Measurements from ENCODE around the gene FBXW10B. TPM values are rescaled to one million over a fixed set of nuclear protein-coding genes. Genes with fewer than 3 reads are reported as not detected.
"Not testable (repeated sequence)": the region's sequence is repeated elsewhere in the genome, so short reads cannot be mapped to it uniquely, and the experiment has no call there.

Gene FBXW10B, protein sequence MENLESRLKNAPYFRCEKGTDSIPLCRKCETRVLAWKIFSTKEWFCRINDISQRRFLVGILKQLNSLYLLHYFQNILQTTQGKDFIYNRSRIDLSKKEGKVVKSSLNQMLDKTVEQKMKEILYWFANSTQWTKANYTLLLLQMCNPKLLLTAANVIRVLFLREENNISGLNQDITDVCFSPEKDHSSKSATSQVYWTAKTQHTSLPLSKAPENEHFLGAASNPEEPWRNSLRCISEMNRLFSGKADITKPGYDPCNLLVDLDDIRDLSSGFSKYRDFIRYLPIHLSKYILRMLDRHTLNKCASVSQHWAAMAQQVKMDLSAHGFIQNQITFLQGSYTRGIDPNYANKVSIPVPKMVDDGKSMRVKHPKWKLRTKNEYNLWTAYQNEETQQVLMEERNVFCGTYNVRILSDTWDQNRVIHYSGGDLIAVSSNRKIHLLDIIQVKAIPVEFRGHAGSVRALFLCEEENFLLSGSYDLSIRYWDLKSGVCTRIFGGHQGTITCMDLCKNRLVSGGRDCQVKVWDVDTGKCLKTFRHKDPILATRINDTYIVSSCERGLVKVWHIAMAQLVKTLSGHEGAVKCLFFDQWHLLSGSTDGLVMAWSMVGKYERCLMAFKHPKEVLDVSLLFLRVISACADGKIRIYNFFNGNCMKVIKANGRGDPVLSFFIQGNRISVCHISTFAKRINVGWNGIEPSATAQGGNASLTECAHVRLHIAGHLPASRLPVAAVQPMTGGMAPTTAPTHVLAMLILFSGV
- 0.27 TPM in 1 of 2 replicates, not detected in the other for total RNA-seq (ENCODE audit: low replicate concordance)

DNA sequence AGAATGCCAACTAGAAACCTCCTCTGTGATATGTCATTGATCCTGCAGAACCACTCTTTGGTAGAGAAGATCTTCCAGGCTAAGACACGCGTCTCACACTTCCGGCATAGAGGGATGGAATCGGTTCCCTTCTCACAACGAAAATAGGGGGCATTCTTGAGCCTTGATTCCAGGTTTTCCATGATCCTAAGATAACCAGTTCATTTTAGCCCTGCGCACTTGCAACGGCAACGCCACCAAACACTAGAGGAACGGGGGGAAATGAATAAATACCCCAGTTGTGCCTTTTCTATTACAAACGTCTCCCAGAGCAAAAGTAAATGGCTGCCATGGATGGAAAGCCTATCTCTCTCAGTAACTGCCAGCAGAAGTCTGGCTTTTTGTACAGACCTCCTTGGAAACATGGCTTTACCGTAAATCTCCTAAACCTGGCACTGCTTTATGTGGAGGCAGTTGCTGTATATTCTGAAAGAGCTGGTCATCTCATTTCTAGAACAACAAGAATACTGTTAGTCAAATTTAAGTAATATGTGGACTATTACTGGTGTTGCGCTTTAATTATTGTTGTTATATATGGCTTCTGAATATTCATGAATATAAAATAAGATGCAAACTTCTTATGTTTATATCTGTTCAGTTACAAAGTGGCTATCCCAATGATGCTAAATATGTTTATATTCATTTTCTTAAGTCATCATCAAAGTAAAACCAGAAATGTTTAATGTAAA, at the start of gene FBXW10B:
Gene FBXW10B, minus strand, starts transcription at position 374 of the 728 bp plus-strand sequence. Its CDS starts 192 bp downstream, at position 182.
- not testable (repeated sequence) for H3K4me3 ChIP-seq (ENCODE audit: low read depth, low read length)

GRCh38 chr17:15663691-15664090, 44.2 kb upstream of the FBXW10B start:
- DNase-seq (ENCODE audit: low read depth) = no peak
- H3K4me3 ChIP-seq (ENCODE audit: low read depth, low read length) = no peak overlapping the region
- TF ChIP-seq, protein P1, sequence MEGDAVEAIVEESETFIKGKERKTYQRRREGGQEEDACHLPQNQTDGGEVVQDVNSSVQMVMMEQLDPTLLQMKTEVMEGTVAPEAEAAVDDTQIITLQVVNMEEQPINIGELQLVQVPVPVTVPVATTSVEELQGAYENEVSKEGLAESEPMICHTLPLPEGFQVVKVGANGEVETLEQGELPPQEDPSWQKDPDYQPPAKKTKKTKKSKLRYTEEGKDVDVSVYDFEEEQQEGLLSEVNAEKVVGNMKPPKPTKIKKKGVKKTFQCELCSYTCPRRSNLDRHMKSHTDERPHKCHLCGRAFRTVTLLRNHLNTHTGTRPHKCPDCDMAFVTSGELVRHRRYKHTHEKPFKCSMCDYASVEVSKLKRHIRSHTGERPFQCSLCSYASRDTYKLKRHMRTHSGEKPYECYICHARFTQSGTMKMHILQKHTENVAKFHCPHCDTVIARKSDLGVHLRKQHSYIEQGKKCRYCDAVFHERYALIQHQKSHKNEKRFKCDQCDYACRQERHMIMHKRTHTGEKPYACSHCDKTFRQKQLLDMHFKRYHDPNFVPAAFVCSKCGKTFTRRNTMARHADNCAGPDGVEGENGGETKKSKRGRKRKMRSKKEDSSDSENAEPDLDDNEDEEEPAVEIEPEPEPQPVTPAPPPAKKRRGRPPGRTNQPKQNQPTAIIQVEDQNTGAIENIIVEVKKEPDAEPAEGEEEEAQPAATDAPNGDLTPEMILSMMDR (IDR thresholded peaks at IDR 0.05; ENCODE audit: insufficient read depth, low read length) = no peak

More for the DNA sequence above, at the start of gene FBXW10B:
- peak; percentile 14 for DNase-seq (ENCODE audit: low read depth)

DNA sequence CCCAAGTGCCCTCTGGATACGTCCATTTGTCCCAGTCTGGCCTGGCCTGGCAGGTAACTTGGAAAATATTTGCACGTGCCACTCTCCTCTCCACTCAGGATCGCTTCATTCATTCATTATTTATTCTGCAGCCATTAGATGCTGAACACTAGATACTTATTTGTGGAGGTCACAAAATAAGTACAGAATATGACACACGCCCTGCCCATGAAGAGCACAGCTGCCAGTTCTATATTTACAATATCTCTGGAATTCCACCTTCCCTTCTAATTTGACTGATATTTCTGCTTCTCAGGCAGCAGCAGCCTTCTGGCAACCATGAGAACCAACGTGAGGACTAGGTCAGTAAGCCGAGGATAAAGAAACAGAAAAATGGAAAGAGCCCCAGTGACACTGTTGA, 43.7 kb upstream of the FBXW10B start:
- TF ChIP-seq, protein P1 (IDR thresholded peaks at IDR 0.05; ENCODE audit: insufficient read depth, low read length) = no peak
- DNase-seq (ENCODE audit: low read depth) = no peak
- H3K4me3 ChIP-seq (ENCODE audit: low read depth, low read length) = no peak overlapping the region

DNA sequence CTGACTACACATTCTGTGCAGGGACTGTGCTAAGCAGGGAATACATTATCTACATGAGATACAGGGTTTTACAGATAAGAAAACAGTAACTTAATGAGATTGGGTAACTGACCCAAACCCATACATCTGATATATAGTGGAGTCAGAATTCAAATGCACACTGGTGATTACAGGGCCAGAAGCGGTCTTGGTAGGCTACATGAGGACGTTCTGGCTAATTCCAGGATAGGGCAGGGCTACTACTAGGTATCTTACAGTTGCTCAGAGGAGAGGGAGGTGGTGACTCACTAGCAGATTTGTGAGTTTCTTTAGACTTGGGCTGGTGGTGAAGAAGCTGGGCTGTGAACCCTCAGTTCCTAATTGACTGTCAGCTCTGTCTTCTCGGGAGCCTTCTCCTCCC, 43.2 kb upstream of the FBXW10B start:
- TF ChIP-seq, protein P1 (IDR thresholded peaks at IDR 0.05; ENCODE audit: insufficient read depth, low read length) = no peak
- no peak overlapping the region for H3K4me3 ChIP-seq (ENCODE audit: low read depth, low read length)
- no peak for DNase-seq (ENCODE audit: low read depth)

DNA sequence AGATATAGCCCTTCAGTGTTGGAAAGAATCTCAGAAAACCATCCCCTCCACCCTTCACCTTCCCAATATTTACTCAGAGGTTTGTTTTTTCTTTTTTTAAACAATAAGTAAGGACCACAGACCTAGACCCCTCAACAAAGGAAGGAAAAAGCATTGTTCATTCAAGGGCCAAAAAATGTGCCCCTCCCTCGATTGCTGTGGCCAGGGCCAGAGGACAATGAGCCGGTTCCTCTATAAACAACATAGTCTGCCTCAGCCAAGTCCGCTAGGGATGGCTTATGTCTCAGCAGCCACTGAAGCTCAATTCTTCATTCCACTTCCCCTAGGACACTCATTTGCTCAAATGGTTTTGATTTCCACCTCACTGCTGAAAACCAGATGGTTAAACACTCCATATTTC, 40.6 kb upstream of the FBXW10B start:
- TF ChIP-seq, protein P1 (IDR thresholded peaks at IDR 0.05; ENCODE audit: insufficient read depth, low read length) = no peak
- H3K4me3 ChIP-seq (ENCODE audit: low read depth, low read length) = no peak overlapping the region
- DNase-seq (ENCODE audit: low read depth) = no peak

DNA sequence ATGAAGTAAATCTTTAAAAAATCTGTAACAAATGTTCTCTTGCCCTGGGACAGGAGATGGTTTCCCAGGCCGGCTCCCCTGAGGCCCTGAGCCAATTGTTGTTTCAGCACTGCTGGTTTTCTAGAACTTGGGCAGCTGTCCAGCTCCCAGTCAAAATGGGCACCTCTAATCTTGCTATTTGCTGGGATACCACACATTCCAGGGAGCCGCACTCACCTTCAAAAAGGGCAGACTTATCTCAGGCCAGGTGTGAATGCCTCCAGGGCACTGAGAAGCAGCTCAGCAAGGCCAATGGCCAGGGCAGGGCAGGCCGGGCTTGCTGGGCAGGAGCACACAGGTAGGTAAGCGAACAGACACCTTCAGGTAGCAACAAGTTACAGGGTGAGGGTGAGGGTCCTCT, 40.2 kb upstream of the FBXW10B start:
- DNase-seq (ENCODE audit: low read depth) = no peak
- H3K4me3 ChIP-seq (ENCODE audit: low read depth, low read length) = no peak overlapping the region
- TF ChIP-seq, protein P1 (IDR thresholded peaks at IDR 0.05; ENCODE audit: insufficient read depth, low read length) = no peak

Data from fibroblast of the aortic adventitia (primary cell).